Endothelial cell of umbilical vein (primary cell): ENCODE results near the gene KASH5. TPM values are rescaled to one million over a fixed set of nuclear protein-coding genes. Genes with fewer than 3 reads are reported as not detected.
A peak's percentile ranks its signal among the peaks of the same experiment; 100 is the strongest.

Source experiments
- BruUV-seq: library from RNA; stranded (reverse); fragments of 400-500 nt; replicated peaks from 2 replicates; lab custom pipeline; 2021; lab: Mats Ljungman, UMichigan
- CTCF ChIA-PET: fragments of 300-600, 350-600 bp; sonication (Branson Sonifier 250); formaldehyde crosslinking; loops from one replicate; lab custom pipeline; 2021; ENCODE audit warnings: antibody characterized with exemption, inconsistent platforms; lab: Charles Lee
- POLR2A ChIA-PET: fragments of 300-600, 350-600 bp; sonication (Branson Sonifier 250); formaldehyde crosslinking; loops from one replicate; lab custom pipeline; 2021; ENCODE audit warnings: antibody characterized with exemption, inconsistent platforms; lab: Charles Lee
- DNase-seq: peaks from one replicate; pipeline ENCODE4 v3.0.0-alpha.2; 2011; ENCODE audit warnings: low read depth, low spot score
- FAIRE-seq: peaks from 2 replicates; lab custom pipeline; 2011; peaks lifted over from hg19 to GRCh38; lab: Jason Lieb, UNC
- H2AFZ ChIP-seq: 2 replicates; pipeline ENCODE4 v1.6.0; 2012; ENCODE audit warnings: low read depth, low read length, control low read depth, inconsistent platforms
- H3K27ac ChIP-seq: 2 replicates; pipeline ENCODE4 v1.5.1; 2011; ENCODE audit warnings: low read depth, mild to moderate bottlenecking, control low read depth, low read length, moderate library complexity; ENCODE audit not compliant: insufficient read depth
- H3K27me3 ChIP-seq, 2 experiments: 2 replicates each; pipeline versions ENCODE4 v1.6.0 to v1.6.1; 2011; ENCODE audit warnings: low read length in 2 of 2, mixed read lengths in 1 of 2; ENCODE audit not compliant: control insufficient read depth in 2 of 2, insufficient read depth in 2 of 2
- H3K36me3 ChIP-seq, 2 experiments: 2 replicates in 1 of 2; 3 replicates in 1 of 2; pipeline ENCODE4 v1.5.1; 2011; ENCODE audit warnings: low read length in 2 of 2, mild to moderate bottlenecking in 1 of 2, moderate library complexity in 1 of 2; ENCODE audit not compliant: control insufficient read depth in 2 of 2, insufficient read depth in 2 of 2; ENCODE audit errors: extremely low read depth in 1 of 2
- H3K4me1 ChIP-seq: 3 replicates; pipeline ENCODE4 v1.5.1; 2011; ENCODE audit warnings: mild to moderate bottlenecking, low read length; ENCODE audit not compliant: control insufficient read depth, insufficient read depth; ENCODE audit errors: extremely low read depth
- H3K4me2 ChIP-seq: 2 replicates; pipeline ENCODE4 v1.6.1; 2011; ENCODE audit warnings: low read length, control low read depth, mixed read lengths; ENCODE audit not compliant: insufficient read depth
- H3K4me3 ChIP-seq, 3 experiments: fragments of 200-600 bp in 1 of 3; sonication (generic), shearing (Covaris generic) in 1 of 3; replicated peaks in 1 of 3; 2 replicates each; pipeline ENCODE4 v1.5.1; 2011 to 2016; ENCODE audit warnings: control low read depth in 3 of 3, low read length in 3 of 3, mild to moderate bottlenecking in 2 of 3, inconsistent platforms in 1 of 3, low read depth in 1 of 3, moderate library complexity in 1 of 3; ENCODE audit not compliant: insufficient read depth in 1 of 3
- H3K79me2 ChIP-seq: 2 replicates; pipeline ENCODE4 v1.6.0; 2012; ENCODE audit warnings: low read length, inconsistent platforms; ENCODE audit not compliant: control insufficient read depth, insufficient read depth
- H3K9ac ChIP-seq: replicated peaks from 2 replicates; pipeline ENCODE3; 2011; ENCODE audit warnings: low read length, control low read depth; ENCODE audit not compliant: insufficient read depth; ENCODE audit errors: extremely low read depth
- H3K9me1 ChIP-seq: replicated peaks from 3 replicates; pipeline ENCODE4 v1.6.0; 2011; ENCODE audit warnings: mild to moderate bottlenecking, low read length; ENCODE audit not compliant: control insufficient read depth, insufficient read depth; ENCODE audit errors: extremely low read depth
- H3K9me3 ChIP-seq: replicated peaks from 2 replicates; pipeline ENCODE4 v1.5.1; 2012; ENCODE audit warnings: low read length, inconsistent platforms; ENCODE audit not compliant: control insufficient read depth, insufficient read depth
- H4K20me1 ChIP-seq: replicated peaks from 2 replicates; pipeline ENCODE3; 2011; ENCODE audit warnings: mild to moderate bottlenecking, low read length; ENCODE audit not compliant: control insufficient read depth, insufficient read depth; ENCODE audit errors: extremely low read depth
- EZH2 ChIP-seq: IDR thresholded peaks from 2 replicates; pipeline ENCODE4 v1.6.1; 2012; ENCODE audit warnings: borderline replicate concordance, low read depth, mild to moderate bottlenecking, moderate library complexity, low read length, inconsistent platforms; ENCODE audit not compliant: severe bottlenecking
- FOS ChIP-seq: IDR thresholded peaks from 2 replicates; pipeline ENCODE4 v1.6.1; 2011; ENCODE audit warnings: mild to moderate bottlenecking, low read length, moderate library complexity, borderline replicate concordance; ENCODE audit not compliant: insufficient read depth
- JUN ChIP-seq: IDR thresholded peaks from 2 replicates; pipeline ENCODE4 v1.6.1; 2011; ENCODE audit warnings: borderline replicate concordance, low read depth; ENCODE audit not compliant: insufficient read length, insufficient read depth
- MYC ChIP-seq: IDR thresholded peaks from one replicate; pipeline ENCODE4 v1.6.1; 2011; ENCODE audit warnings: mild to moderate bottlenecking, low read depth, low read length
- POLR2A ChIP-seq: IDR thresholded peaks from 2 replicates; pipeline ENCODE4 v1.6.1; 2012; ENCODE audit warnings: low read depth, mild to moderate bottlenecking, control low read depth, low read length
- dilution Hi-C: fragments of 300-500 bp; cut with MboI; formaldehyde crosslinking; loops from one replicate; pipeline ENCODE4 v1.15.0; 2019; ENCODE audit warnings: low sequenced_read_pairs; ENCODE audit not compliant: extremely low pct_ligation_motif_present
- intact Hi-C: fragments of 100-400 bp; cut with micrococcal nuclease; formaldehyde crosslinking; loops from one replicate; pipeline ENCODE4 v1.10.0; 2022
- polyA plus RNA-seq, 4 experiments: library from polyadenylated mRNA; depleted of rRNA in 3 of 4; stranded (reverse) in 3 of 4; unstranded in 1 of 4; fragments of >200 nt; gene quantifications; 2 replicates each; pipeline versions ENCODE4 v1.2.1 to v1.2.3, GENCODE V29; 2011 to 2012; ENCODE audit warnings: missing spikeins in 1 of 4
- total RNA-seq: library from RNA; stranded (reverse); gene quantifications from 2 replicates; pipeline ENCODE4 v1.2.3, GENCODE V29; 2021
- TF ChIP-seq, protein P1 (sequence below), 2 donors: IDR thresholded peaks; 1 replicate in 1 of 2; 2 replicates in 1 of 2; pipeline ENCODE4 v1.5.1; 2011; ENCODE audit warnings: low read length in 2 of 2, mild to moderate bottlenecking in 2 of 2, moderate library complexity in 2 of 2, control low read depth in 1 of 2, inconsistent platforms in 1 of 2, low read depth in 1 of 2; ENCODE audit not compliant: insufficient read depth in 1 of 2; ENCODE audit errors: extremely low read depth in 1 of 2

Gene KASH5
- total and polyA plus RNA-seq, 2 donors (not counting 3 experiments of a cell fraction or from before 2014, with no cell fraction given) = 0.03 TPM; not detected in 1

GRCh38 chr19:49428547-49429451 lies 40.8 kb downstream of the KASH5 start:
- DNase-seq = no peak
- Histone ChIP-seq H3K9me1 (no peaks in the 10 kb centered on the region), H3K9me3 (no peaks in the 10 kb centered on the region), H3K79me2 (no peaks in the 10 kb centered on the region), H3K9ac (no peak overlapping the region), H3K4me1 (no peaks in the 10 kb centered on the region), H3K36me3 (no peaks in the 10 kb centered on the region), H2AFZ (no peak overlapping the region), H3K4me3 (no peak overlapping the region), H3K27me3 (peaks cover 81 to 82% of the 10 kb centered on the region in 2 experiments), H3K27ac (no peak overlapping the region), H4K20me1 (no peaks in the 10 kb centered on the region), H3K4me2 (no peak overlapping the region)
- intact Hi-C loops (no loop called here), dilution Hi-C loops (no loop called here)
- ChIA-PET POLR2A (no interaction called here), CTCF (no interaction called here)
- TF ChIP-seq POLR2A (no peak), EZH2 (peak; percentile 51), JUN (no peak), FOS (no peak), MYC (no peak)
- TF ChIP-seq, protein P1, sequence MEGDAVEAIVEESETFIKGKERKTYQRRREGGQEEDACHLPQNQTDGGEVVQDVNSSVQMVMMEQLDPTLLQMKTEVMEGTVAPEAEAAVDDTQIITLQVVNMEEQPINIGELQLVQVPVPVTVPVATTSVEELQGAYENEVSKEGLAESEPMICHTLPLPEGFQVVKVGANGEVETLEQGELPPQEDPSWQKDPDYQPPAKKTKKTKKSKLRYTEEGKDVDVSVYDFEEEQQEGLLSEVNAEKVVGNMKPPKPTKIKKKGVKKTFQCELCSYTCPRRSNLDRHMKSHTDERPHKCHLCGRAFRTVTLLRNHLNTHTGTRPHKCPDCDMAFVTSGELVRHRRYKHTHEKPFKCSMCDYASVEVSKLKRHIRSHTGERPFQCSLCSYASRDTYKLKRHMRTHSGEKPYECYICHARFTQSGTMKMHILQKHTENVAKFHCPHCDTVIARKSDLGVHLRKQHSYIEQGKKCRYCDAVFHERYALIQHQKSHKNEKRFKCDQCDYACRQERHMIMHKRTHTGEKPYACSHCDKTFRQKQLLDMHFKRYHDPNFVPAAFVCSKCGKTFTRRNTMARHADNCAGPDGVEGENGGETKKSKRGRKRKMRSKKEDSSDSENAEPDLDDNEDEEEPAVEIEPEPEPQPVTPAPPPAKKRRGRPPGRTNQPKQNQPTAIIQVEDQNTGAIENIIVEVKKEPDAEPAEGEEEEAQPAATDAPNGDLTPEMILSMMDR (IDR thresholded peaks at IDR 0.05; ENCODE audit: extremely low read depth in 1 of 2, insufficient read depth in 1 of 2, low read depth in 1 of 2, low read length in 2 of 2) = no peak
- FAIRE-seq = no peak
- BruUV-seq = no TSS peak
